GM12873 (cell line): ENCODE data around the gene PTGR3.

ENCODE experiments used
- TF ChIP-seq, protein P1 (sequence below): IDR thresholded peaks from 2 replicates; pipeline ENCODE4 v1.5.1; 2012; ENCODE audit warnings: low read depth, mild to moderate bottlenecking, moderate library complexity, low read length, control low read depth; ENCODE audit not compliant: insufficient read depth; ENCODE audit errors: missing control alignments

Gene PTGR3

DNA sequence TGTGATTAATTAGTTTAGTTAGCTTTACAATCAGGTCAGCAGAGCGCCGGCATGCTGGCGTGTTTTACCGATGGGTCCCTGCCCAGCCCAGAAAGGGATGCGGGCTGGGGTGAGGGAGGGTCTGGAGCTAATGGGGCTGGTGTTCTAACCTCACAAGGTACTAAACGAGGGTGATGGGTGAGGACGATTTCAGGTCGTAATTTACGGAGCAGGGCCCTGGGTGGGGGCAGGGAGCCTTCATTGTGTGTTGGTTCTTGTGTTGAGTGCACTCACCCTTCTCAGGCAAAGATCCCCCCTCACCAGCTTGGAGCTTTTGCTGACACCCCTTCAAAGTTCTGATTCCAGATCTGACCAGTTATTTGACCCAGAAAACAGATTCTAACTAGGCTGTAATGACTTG is 39.5 kb downstream of the PTGR3 start:
- TF ChIP-seq, protein P1, sequence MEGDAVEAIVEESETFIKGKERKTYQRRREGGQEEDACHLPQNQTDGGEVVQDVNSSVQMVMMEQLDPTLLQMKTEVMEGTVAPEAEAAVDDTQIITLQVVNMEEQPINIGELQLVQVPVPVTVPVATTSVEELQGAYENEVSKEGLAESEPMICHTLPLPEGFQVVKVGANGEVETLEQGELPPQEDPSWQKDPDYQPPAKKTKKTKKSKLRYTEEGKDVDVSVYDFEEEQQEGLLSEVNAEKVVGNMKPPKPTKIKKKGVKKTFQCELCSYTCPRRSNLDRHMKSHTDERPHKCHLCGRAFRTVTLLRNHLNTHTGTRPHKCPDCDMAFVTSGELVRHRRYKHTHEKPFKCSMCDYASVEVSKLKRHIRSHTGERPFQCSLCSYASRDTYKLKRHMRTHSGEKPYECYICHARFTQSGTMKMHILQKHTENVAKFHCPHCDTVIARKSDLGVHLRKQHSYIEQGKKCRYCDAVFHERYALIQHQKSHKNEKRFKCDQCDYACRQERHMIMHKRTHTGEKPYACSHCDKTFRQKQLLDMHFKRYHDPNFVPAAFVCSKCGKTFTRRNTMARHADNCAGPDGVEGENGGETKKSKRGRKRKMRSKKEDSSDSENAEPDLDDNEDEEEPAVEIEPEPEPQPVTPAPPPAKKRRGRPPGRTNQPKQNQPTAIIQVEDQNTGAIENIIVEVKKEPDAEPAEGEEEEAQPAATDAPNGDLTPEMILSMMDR, result no peak

GRCh38 chr18:75168619-75169018 is 40.3 kb downstream of the PTGR3 start:
- TF ChIP-seq, protein P1, result no peak

DNA sequence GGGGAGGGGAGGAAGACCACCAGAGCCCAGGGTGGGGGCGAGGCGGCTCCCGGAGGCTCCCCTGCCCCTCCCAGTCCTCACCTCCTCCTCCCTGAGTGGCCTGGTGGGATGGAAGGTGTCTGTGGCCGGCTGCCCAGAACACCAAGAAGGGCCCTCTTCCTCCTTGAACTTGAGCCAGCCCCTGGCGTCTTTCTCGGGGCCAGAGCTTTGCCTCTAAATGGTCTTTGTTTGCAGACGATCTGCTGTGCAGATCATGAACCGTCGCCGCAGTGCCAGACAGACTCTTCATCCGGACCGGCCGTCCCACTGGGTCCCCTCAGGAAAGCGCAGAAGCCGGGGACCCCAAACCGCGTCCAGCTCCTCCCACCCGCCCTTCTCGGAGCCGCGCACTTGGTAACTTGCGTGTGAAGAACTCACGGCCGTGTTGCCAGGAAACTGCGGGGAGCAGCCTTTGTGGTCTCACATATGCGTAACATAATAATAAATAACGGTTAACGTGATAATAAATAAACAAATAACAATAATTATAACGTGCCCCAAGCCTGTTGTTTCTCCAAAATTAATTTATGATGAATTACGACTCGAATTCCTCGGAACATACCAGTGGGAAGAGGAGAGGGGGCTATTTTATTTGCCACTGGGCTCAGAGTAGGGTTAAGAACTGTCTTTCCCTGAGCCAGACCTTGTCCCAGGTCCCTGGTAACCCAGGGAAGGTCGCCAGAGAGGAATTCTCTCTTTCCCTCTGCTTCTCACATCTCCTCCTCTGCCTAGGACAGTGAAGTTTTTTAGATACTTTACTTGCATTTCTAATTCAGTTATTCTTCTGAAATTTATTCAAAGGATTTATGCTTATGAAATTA is 41.0 kb downstream of the PTGR3 start:
- TF ChIP-seq, protein P1, result no peak

DNA sequence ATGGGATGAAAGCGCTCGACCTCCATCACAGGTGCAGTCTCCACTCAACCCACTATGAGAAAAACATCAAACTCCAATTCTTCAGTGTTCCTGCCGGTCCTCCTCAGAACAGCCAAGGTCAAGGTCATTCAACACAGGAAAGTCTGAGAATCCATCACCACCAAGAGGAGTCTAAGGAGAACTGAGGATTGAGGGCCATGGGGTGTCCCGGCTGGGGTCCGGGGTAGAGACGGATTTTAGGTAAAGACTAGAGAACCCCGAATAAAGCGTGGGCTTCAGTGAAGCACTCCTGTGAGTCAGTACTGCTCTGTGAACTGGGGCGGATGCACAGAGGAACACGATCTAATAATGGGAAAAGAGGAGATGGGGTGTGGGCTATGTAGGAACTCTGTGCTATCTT is 41.8 kb downstream of the PTGR3 start:
- TF ChIP-seq, protein P1, result no peak

DNA sequence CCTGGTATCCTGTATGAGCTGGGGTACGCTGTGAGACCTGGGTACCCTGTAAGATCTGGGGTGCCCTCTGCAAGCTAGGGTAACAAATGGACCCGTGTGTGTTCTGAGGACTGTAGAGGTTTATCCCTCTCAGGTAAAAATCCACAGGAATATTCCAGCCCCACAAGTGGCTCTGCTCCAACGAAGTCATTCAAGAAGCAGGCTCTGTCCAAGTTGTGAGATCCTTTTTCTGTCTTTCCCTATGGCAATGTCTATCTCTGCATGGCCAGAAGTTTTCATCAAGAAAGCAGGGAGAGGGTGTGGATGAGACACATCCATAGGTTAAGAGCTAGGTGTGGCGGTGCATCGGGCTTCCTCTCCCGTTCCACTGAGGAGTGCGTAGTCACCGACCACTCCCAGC is 43.0 kb downstream of the PTGR3 start:
- TF ChIP-seq, protein P1, result no peak

GRCh38 chr18:75164479-75164878 is 44.5 kb downstream of the PTGR3 start:
- TF ChIP-seq, protein P1, result no peak

DNA sequence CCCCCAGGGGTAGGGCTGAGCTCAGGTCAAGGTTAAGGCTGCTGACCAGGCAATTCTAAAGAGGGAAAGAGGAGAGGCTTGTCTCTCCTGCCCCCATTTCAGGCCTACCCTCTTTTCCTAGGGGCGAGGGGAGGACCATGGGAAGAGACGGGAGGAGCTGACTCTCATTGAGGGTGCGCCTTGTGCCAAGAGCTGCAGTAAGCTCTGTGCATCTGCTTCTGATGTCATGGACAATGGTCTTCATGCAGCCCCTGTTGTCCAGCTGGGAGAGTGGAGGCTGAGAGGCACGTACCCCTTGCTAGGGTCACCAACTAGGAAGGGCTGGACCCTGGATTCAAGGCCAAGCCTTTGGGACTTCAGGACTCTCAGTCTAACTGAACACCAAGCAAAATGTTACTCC is 45.2 kb downstream of the PTGR3 start:
- TF ChIP-seq, protein P1, result no peak
